MCF 10A (cell line): ENCODE results near the gene MIF. TPM values are rescaled to one million over a fixed set of nuclear protein-coding genes. Genes with fewer than 3 reads are reported as not detected.

Source experiments
- BruUV-seq: library from RNA; stranded (reverse); fragments of 400-500 nt; replicated peaks from 2 replicates; lab custom pipeline; 2021; lab: Mats Ljungman, UMichigan
- CTCF ChIA-PET: fragments of 300-600 bp; sonication (Branson Sonifier 250); formaldehyde crosslinking; extraction: SDS; loops from one replicate; lab custom pipeline; 2021; ENCODE audit warnings: antibody characterized with exemption, inconsistent platforms; lab: Yijun Ruan, JAX
- POLR2A ChIA-PET: fragments of 300-600, 350-650 bp; sonication (Branson Sonifier 250); formaldehyde crosslinking; extraction: SDS; loops from one replicate; lab custom pipeline; 2020; ENCODE audit warnings: antibody characterized with exemption, inconsistent platforms; lab: Yijun Ruan, JAX
- DNase-seq: peaks from one replicate; pipeline ENCODE4 v3.0.0-alpha.2; 2018; ENCODE audit not compliant: unreplicated experiment
- H3K27ac Mint-ChIP-seq: one replicate; pipeline ENCODE4 v1.8.0; 2022; ENCODE audit warnings: mild to moderate bottlenecking, low read depth, mixed read lengths; ENCODE audit not compliant: unreplicated experiment
- H3K27me3 Mint-ChIP-seq: one replicate; pipeline ENCODE4 v1.8.0; 2022; ENCODE audit warnings: mixed read lengths; ENCODE audit not compliant: insufficient read depth, unreplicated experiment
- H3K36me3 Mint-ChIP-seq: one replicate; pipeline ENCODE4 v1.8.0; 2022; ENCODE audit warnings: mild to moderate bottlenecking, moderate library complexity, mixed read lengths; ENCODE audit not compliant: insufficient read depth, unreplicated experiment
- H3K4me1 Mint-ChIP-seq: one replicate; pipeline ENCODE4 v1.8.0; 2022; ENCODE audit warnings: mixed read lengths; ENCODE audit not compliant: insufficient read depth, unreplicated experiment
- H3K4me3 Mint-ChIP-seq: one replicate; pipeline ENCODE4 v1.8.0; 2022; ENCODE audit warnings: mild to moderate bottlenecking, moderate library complexity, mixed read lengths; ENCODE audit not compliant: unreplicated experiment
- H3K9me3 Mint-ChIP-seq: one replicate; pipeline ENCODE4 v1.8.0; 2022; ENCODE audit warnings: mixed read lengths; ENCODE audit not compliant: unreplicated experiment
- CTCF ChIP-seq: fragments of 200-600 bp; IDR thresholded peaks from one replicate; pipeline ENCODE4 v1.8.0; 2022; ENCODE audit warnings: antibody characterized with exemption, mild to moderate bottlenecking; ENCODE audit not compliant: unreplicated experiment
- intact Hi-C: fragments of 100-400 bp; cut with micrococcal nuclease; formaldehyde crosslinking; loops from 2 replicates; pipeline ENCODE4 v1.14.1; 2022
- total RNA-seq: library from RNA; stranded (reverse); gene quantifications from 2 replicates; pipeline ENCODE4 v1.2.3, GENCODE V29; 2022

MIF gene
- total RNA-seq, 1 experiment from 2014 or later, result 1,126 TPM

- ChIA-PET POLR2A (interaction anchor here (0.6 to 1.8 kb wide), 2 partner anchors 15 to 98 kb away, joined by 3 to 5 read pairs; partner anchors contain the start of gene MIF), CTCF (interaction anchor here (0.5 to 1.4 kb wide), 4 partner anchors 15 to 136 kb away, joined by 3 to 4 read pairs (median 4); partner anchors contain the start of gene MIF)
- no peak for DNase-seq
- Mint-ChIP-seq H3K4me3 (no peak overlapping the region), H3K27ac (no peak overlapping the region), H3K27me3 (no peaks in the 10 kb centered on the region), H3K9me3 (no peaks in the 10 kb centered on the region), H3K36me3 (no peaks in the 10 kb centered on the region), H3K4me1 (peaks cover 7% of the 10 kb centered on the region)
- TF ChIP-seq CTCF, result no peak
- no TSS peak for BruUV-seq
- intact Hi-C loops, result no loop called here
Measured at GRCh38 chr22:23909296-23909898, 15.2 kb downstream of the MIF start.

GRCh38 chr22:23910496-23911190 is 16.5 kb downstream of the MIF start:
- no peak for TF ChIP-seq CTCF
- no peak for DNase-seq
- no TSS peak for BruUV-seq
- no peaks in the 10 kb centered on the region for H3K27me3 Mint-ChIP-seq
- H3K36me3 Mint-ChIP-seq, result no peaks in the 10 kb centered on the region
- H3K4me3 Mint-ChIP-seq, result no peak overlapping the region
- intact Hi-C loops, result no loop called here
- no peak overlapping the region for H3K27ac Mint-ChIP-seq
- peaks cover 7% of the 10 kb centered on the region for H3K4me1 Mint-ChIP-seq
- ChIA-PET POLR2A (interaction anchor here (1.8 kb wide), 1 partner anchor 16 kb away, joined by 5 read pairs; the partner anchor contains the start of gene MIF), CTCF (interaction anchor here (0.6 to 1.7 kb wide), 5 partner anchors 16 to 624 kb away, joined by 3 to 6 read pairs (median 4); partner anchors contain the start of gene MIF)
- H3K9me3 Mint-ChIP-seq, result no peaks in the 10 kb centered on the region

- POLR2A ChIA-PET, result interaction anchor here (1.1 to 3.2 kb wide), 3 partner anchors 9 to 54 kb away, joined by 3 to 59 read pairs (median 47); partner anchors contain the start of genes MIF and SLC2A11
- H3K4me1 Mint-ChIP-seq, result peaks cover 7% of the 10 kb centered on the region
Measured at GRCh38 chr22:23911318-23911980, 17.3 kb downstream of the MIF start.

More at GRCh38 chr22:23911318-23911980, 17.3 kb downstream of the MIF start:
- no peaks in the 10 kb centered on the region for H3K36me3 Mint-ChIP-seq
- BruUV-seq, result no TSS peak
- no peak overlapping the region for H3K27ac Mint-ChIP-seq
- CTCF ChIA-PET, result interaction anchor here (0.8 to 1.7 kb wide), 2 partner anchors 17 to 18 kb away, joined by 3 to 6 read pairs; partner anchors contain the start of gene MIF
- H3K4me3 Mint-ChIP-seq, result no peak overlapping the region
- H3K9me3 Mint-ChIP-seq, result no peaks in the 10 kb centered on the region
- H3K27me3 Mint-ChIP-seq, result no peaks in the 10 kb centered on the region
- DNase-seq, result no peak
- no peak for TF ChIP-seq CTCF
- intact Hi-C loops, result no loop called here
